Neural cell (in vitro differentiated cells): Measurements from ENCODE around the gene ZFYVE28. TPM values are rescaled to one million over a fixed set of nuclear protein-coding genes. Genes with fewer than 3 reads are reported as not detected.

Source experiments
- H2AFZ ChIP-seq: fragments of 200-600, 300-800 bp; sonication (generic), shearing (Covaris generic); 2 replicates; pipeline ENCODE4 v1.6.0; 2014; ENCODE audit warnings: low read depth, mild to moderate bottlenecking, antibody characterized with exemption, low read length, moderate library complexity
- H3F3A ChIP-seq: fragments of 200-600 bp; shearing (Covaris generic); 2 replicates; pipeline ENCODE4 v1.6.1; 2016; ENCODE audit warnings: mild to moderate bottlenecking, moderate library complexity, mixed read lengths, antibody characterized with exemption, low read length; ENCODE audit not compliant: insufficient read depth, poor library complexity, severe bottlenecking
- H3K27ac ChIP-seq: fragments of 200-600, 300-800 bp; sonication (generic), shearing (Covaris generic); 2 replicates; pipeline ENCODE4 v1.5.1; 2014; ENCODE audit warnings: mild to moderate bottlenecking, low read length, moderate library complexity
- H3K27me3 ChIP-seq: fragments of 300-800, 200-600 bp; sonication (generic), shearing (Covaris generic); 2 replicates; pipeline ENCODE4 v1.6.0; 2014; ENCODE audit warnings: mild to moderate bottlenecking, low read depth, low read length, moderate library complexity; ENCODE audit not compliant: insufficient read depth
- H3K36me3 ChIP-seq: fragments of 300-800, 200-600 bp; sonication (generic), shearing (Covaris generic); 2 replicates; pipeline ENCODE4 v1.5.1; 2014; ENCODE audit warnings: mild to moderate bottlenecking, antibody characterized with exemption, low read length, moderate library complexity; ENCODE audit not compliant: insufficient read depth
- H3K4me2 ChIP-seq: fragments of 300-800, 200-600 bp; sonication (generic), shearing (Covaris generic); 2 replicates; pipeline ENCODE4 v1.6.0; 2014; ENCODE audit warnings: mild to moderate bottlenecking, low read length
- H3K4me3 ChIP-seq: fragments of 300-800, 200-600 bp; sonication (generic), shearing (Covaris generic); 2 replicates; pipeline ENCODE4 v1.5.1; 2014; ENCODE audit warnings: mild to moderate bottlenecking, low read length, moderate library complexity
- H3K79me2 ChIP-seq: fragments of 200-600 bp; shearing (Covaris generic); replicated peaks from 2 replicates; pipeline ENCODE4 v1.6.0; 2014; ENCODE audit warnings: mild to moderate bottlenecking, low read length, moderate library complexity; ENCODE audit not compliant: insufficient read depth
- H3K9ac ChIP-seq: fragments of 300-800, 200-600 bp; sonication (generic), shearing (Covaris generic); 2 replicates; pipeline ENCODE4 v1.6.1; 2016; ENCODE audit warnings: mild to moderate bottlenecking, low read length, mixed read lengths
- H3K9me2 ChIP-seq: fragments of 200-600 bp; shearing (Covaris generic); 2 replicates; pipeline ENCODE4 v1.6.1; 2016; ENCODE audit warnings: mild to moderate bottlenecking, low read length, mixed read lengths; ENCODE audit not compliant: insufficient read depth
- H3K9me3 ChIP-seq: fragments of 200-600, 300-800 bp; sonication (generic), shearing (Covaris generic); 2 replicates; pipeline ENCODE4 v1.6.1; 2016; ENCODE audit warnings: mild to moderate bottlenecking, mixed run types, low read length, moderate library complexity, mixed read lengths
- H4K20me1 ChIP-seq: fragments of 200-600 bp; shearing (Covaris generic); 2 replicates; pipeline ENCODE4 v1.6.1; 2016; ENCODE audit warnings: mild to moderate bottlenecking, mixed run types; ENCODE audit not compliant: insufficient read depth
- CTCF ChIP-seq: fragments of 450-650 bp; IDR thresholded peaks from 2 replicates; pipeline ENCODE4 v1.5.1; 2014; ENCODE audit warnings: antibody characterized with exemption, mild to moderate bottlenecking, moderate library complexity; ENCODE audit not compliant: poor library complexity, severe bottlenecking
- EP300 ChIP-seq: fragments of 450-650 bp; conservative IDR thresholded peaks from 2 replicates; pipeline ENCODE4 v1.6.1; 2014; ENCODE audit warnings: antibody characterized with exemption, mild to moderate bottlenecking, moderate library complexity; ENCODE audit not compliant: poor library complexity, severe bottlenecking
- EZH2 ChIP-seq: fragments of 200-600, 300-800 bp; shearing (Covaris generic), sonication (generic); IDR thresholded peaks from 2 replicates; pipeline ENCODE4 v1.6.1; 2014; ENCODE audit warnings: antibody characterized with exemption, low read length, borderline replicate concordance, mild to moderate bottlenecking; ENCODE audit not compliant: insufficient read depth, poor library complexity, severe bottlenecking
- MXI1 ChIP-seq: fragments of 450-650 bp; conservative IDR thresholded peaks from 2 replicates; pipeline ENCODE4 v1.6.1; 2014; ENCODE audit warnings: antibody characterized with exemption, mild to moderate bottlenecking; ENCODE audit not compliant: poor library complexity, severe bottlenecking
- POLR2AphosphoS5 ChIP-seq: IDR thresholded peaks from 2 replicates; pipeline ENCODE4 v1.6.1; 2012
- RAD21 ChIP-seq: fragments of 450-650 bp; conservative IDR thresholded peaks from 2 replicates; pipeline ENCODE4 v1.6.1; 2014; ENCODE audit warnings: antibody characterized with exemption, mild to moderate bottlenecking, moderate library complexity
- REST ChIP-seq: IDR thresholded peaks from 2 replicates; pipeline ENCODE4 v1.6.1; 2012; ENCODE audit warnings: borderline replicate concordance
- SMC3 ChIP-seq: fragments of 450-650 bp; conservative IDR thresholded peaks from 2 replicates; pipeline ENCODE4 v1.6.1; 2014; ENCODE audit warnings: antibody characterized with exemption, mild to moderate bottlenecking, moderate library complexity; ENCODE audit not compliant: poor library complexity
- TAF1 ChIP-seq: IDR thresholded peaks from 2 replicates; pipeline ENCODE4 v1.6.1; 2012; ENCODE audit warnings: low read depth
- polyA plus RNA-seq: library from polyadenylated mRNA; depleted of rRNA; stranded (reverse); fragments of >200 nt; gene quantifications from 2 replicates; pipeline ENCODE4 v1.2.3, GENCODE V29; 2014

Gene ZFYVE28
- polyA plus RNA-seq, 1 donor from 2014 or later: 2.4 TPM

GRCh38 chr4:2253160-2254084 is 165.0 kb downstream of the ZFYVE28 start:
- no peaks in the 10 kb centered on the region for H3K9me2 ChIP-seq
- H3K9me3 ChIP-seq: no peaks in the 10 kb centered on the region
- no peaks in the 10 kb centered on the region for H3F3A ChIP-seq
- TF ChIP-seq POLR2AphosphoS5: no peak
- no peak for TF ChIP-seq MXI1
- TF ChIP-seq EP300: no peak
- no peak for TF ChIP-seq SMC3
- TF ChIP-seq TAF1: no peak
- no peaks in the 10 kb centered on the region for H3K27me3 ChIP-seq
- H3K4me3 ChIP-seq: no peak overlapping the region
- peaks cover 14% of the 10 kb centered on the region for H4K20me1 ChIP-seq
- no peaks in the 10 kb centered on the region for H3K36me3 ChIP-seq
- no peak overlapping the region for H3K9ac ChIP-seq
- no peak overlapping the region for H3K27ac ChIP-seq
- peaks cover 8% of the 10 kb centered on the region for H3K79me2 ChIP-seq
- H3K4me2 ChIP-seq: no peak overlapping the region
- no peak overlapping the region for H2AFZ ChIP-seq

- Histone ChIP-seq H3K36me3 (no peaks in the 10 kb centered on the region), H2AFZ (no peak overlapping the region), H3K9me2 (no peaks in the 10 kb centered on the region), H3K79me2 (peaks cover 6% of the 10 kb centered on the region), H3K4me3 (no peak overlapping the region), H4K20me1 (peaks cover 14% of the 10 kb centered on the region), H3K9ac (no peak overlapping the region), H3K9me3 (no peaks in the 10 kb centered on the region), H3K4me2 (no peak overlapping the region), H3K27ac (no peak overlapping the region), H3F3A (no peaks in the 10 kb centered on the region), H3K27me3 (no peaks in the 10 kb centered on the region)
- TF ChIP-seq REST (no peak), CTCF (no peak), SMC3 (no peak), MXI1 (no peak), EZH2 (no peak), RAD21 (no peak), POLR2AphosphoS5 (no peak), TAF1 (no peak), EP300 (no peak)
Observed at GRCh38 chr4:2252530-2253091, 165.8 kb downstream of the ZFYVE28 start.
